Limb (tissue), 2 donors: Measurements from ENCODE around the gene TTC23.

Experiments used
- DNase-seq, 2 donors: peaks; one replicate each; pipeline ENCODE4 v3.0.0-alpha.2; 2016; ENCODE audit errors: extremely low spot score in 2 of 2

Gene TTC23

GRCh38 chr15:99139276-99139675, 110.1 kb downstream of the TTC23 start:
- DNase-seq = no peak

GRCh38 chr15:99138491-99138982, 110.8 kb downstream of the TTC23 start:
- no peak for DNase-seq

GRCh38 chr15:99137877-99138276, 111.5 kb downstream of the TTC23 start:
- DNase-seq = no peak

GRCh38 chr15:99137111-99137546, 112.3 kb downstream of the TTC23 start:
- DNase-seq = no peak

- no peak for DNase-seq
Measured at GRCh38 chr15:99135194-99135593, 114.2 kb downstream of the TTC23 start.

GRCh38 chr15:99134317-99134821, 115.0 kb downstream of the TTC23 start:
- DNase-seq = no peak

- DNase-seq = no peak
Measured at GRCh38 chr15:99132634-99133287, 116.6 kb downstream of the TTC23 start.

- no peak for DNase-seq
Measured at GRCh38 chr15:99132122-99132521, 117.3 kb downstream of the TTC23 start.

GRCh38 chr15:99131441-99132023, 117.8 kb downstream of the TTC23 start:
- DNase-seq = no peak

- no peak for DNase-seq
Measured at GRCh38 chr15:99130765-99131440, 118.5 kb downstream of the TTC23 start.

- DNase-seq = no peak
Measured at GRCh38 chr15:99130314-99130713, 119.1 kb downstream of the TTC23 start.

- no peak for DNase-seq
Measured at GRCh38 chr15:99129644-99130043, 119.7 kb downstream of the TTC23 start.

GRCh38 chr15:99128411-99128810, 121.0 kb downstream of the TTC23 start:
- DNase-seq = no peak

GRCh38 chr15:99127773-99128172, 121.6 kb downstream of the TTC23 start:
- DNase-seq = no peak

- DNase-seq = no peak
Measured at GRCh38 chr15:99126930-99127329, 122.5 kb downstream of the TTC23 start.

GRCh38 chr15:99126131-99126588, 123.2 kb downstream of the TTC23 start:
- no peak for DNase-seq

GRCh38 chr15:99125061-99125891, 124.1 kb downstream of the TTC23 start:
- DNase-seq = peak in 1 of 2 donors; percentile 66

GRCh38 chr15:99124641-99125040, 124.7 kb downstream of the TTC23 start:
- no peak for DNase-seq

GRCh38 chr15:99123713-99124451, 125.5 kb downstream of the TTC23 start:
- DNase-seq = peak; percentile 72 to 83

GRCh38 chr15:99122831-99123712, 126.3 kb downstream of the TTC23 start:
- no peak for DNase-seq
